LNCaP clone FGC (cell line): ENCODE data around the gene POLH.
A peak's percentile ranks its signal among the peaks of the same experiment; 100 is the strongest.

Experiments
- DNase-seq: peaks from one replicate; pipeline ENCODE4 v3.0.0-alpha.2; 2011; ENCODE audit warnings: low read depth
- H3K4me3 ChIP-seq: 2 replicates; pipeline ENCODE4 v1.5.1; 2011; ENCODE audit warnings: mild to moderate bottlenecking, low read depth, low read length, control low read depth
- TF ChIP-seq, protein P1 (sequence below): IDR thresholded peaks from 2 replicates; pipeline ENCODE4 v1.5.1; 2012; ENCODE audit warnings: mild to moderate bottlenecking; ENCODE audit not compliant: control insufficient read depth, insufficient read depth; ENCODE audit errors: extremely low read depth

Gene POLH

GRCh38 chr6:43606019-43606418 lies 30.0 kb downstream of the POLH start:
- DNase-seq = no peak
- H3K4me3 ChIP-seq = no peak overlapping the region
- TF ChIP-seq, protein P1, sequence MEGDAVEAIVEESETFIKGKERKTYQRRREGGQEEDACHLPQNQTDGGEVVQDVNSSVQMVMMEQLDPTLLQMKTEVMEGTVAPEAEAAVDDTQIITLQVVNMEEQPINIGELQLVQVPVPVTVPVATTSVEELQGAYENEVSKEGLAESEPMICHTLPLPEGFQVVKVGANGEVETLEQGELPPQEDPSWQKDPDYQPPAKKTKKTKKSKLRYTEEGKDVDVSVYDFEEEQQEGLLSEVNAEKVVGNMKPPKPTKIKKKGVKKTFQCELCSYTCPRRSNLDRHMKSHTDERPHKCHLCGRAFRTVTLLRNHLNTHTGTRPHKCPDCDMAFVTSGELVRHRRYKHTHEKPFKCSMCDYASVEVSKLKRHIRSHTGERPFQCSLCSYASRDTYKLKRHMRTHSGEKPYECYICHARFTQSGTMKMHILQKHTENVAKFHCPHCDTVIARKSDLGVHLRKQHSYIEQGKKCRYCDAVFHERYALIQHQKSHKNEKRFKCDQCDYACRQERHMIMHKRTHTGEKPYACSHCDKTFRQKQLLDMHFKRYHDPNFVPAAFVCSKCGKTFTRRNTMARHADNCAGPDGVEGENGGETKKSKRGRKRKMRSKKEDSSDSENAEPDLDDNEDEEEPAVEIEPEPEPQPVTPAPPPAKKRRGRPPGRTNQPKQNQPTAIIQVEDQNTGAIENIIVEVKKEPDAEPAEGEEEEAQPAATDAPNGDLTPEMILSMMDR = no peak

- peak; percentile 46 for DNase-seq
- no peak overlapping the region for H3K4me3 ChIP-seq
- TF ChIP-seq, protein P1 = peak; percentile 73
Observed at GRCh38 chr6:43608310-43608763, 32.4 kb downstream of the POLH start.

- no peak for DNase-seq
- no peak overlapping the region for H3K4me3 ChIP-seq
- TF ChIP-seq, protein P1 = no peak
Observed at GRCh38 chr6:43608807-43609206, 32.8 kb downstream of the POLH start.

- TF ChIP-seq, protein P1 = no peak
- no peak overlapping the region for H3K4me3 ChIP-seq
- no peak for DNase-seq
Observed at GRCh38 chr6:43609402-43609801, 33.4 kb downstream of the POLH start.

- no peak for DNase-seq
- TF ChIP-seq, protein P1 = no peak
- H3K4me3 ChIP-seq = no peak overlapping the region
Observed at GRCh38 chr6:43610431-43610830, 34.4 kb downstream of the POLH start.

- TF ChIP-seq, protein P1 = no peak
- no peak for DNase-seq
- H3K4me3 ChIP-seq = no peak overlapping the region
Observed at GRCh38 chr6:43613721-43614395, 37.9 kb downstream of the POLH start.

GRCh38 chr6:43614396-43614730 lies 38.4 kb downstream of the POLH start:
- TF ChIP-seq, protein P1 = no peak
- no peak for DNase-seq

More at GRCh38 chr6:43614396-43614730, 38.4 kb downstream of the POLH start:
- no peak overlapping the region for H3K4me3 ChIP-seq
